Fibroblast of lung (primary cell): ENCODE measurements around the gene OR10A2.

Experiments
- CTCF ChIP-seq, 2 donors: IDR thresholded peaks in 1 of 2; conservative IDR thresholded peaks in 1 of 2; 1 replicate in 1 of 2; 2 replicates in 1 of 2; pipeline ENCODE4 v1.5.1; 2011 to 2012; ENCODE audit warnings: low read length in 2 of 2, control low read depth in 1 of 2, inconsistent platforms in 1 of 2, low read depth in 1 of 2, mild to moderate bottlenecking in 1 of 2
- EZH2 ChIP-seq: IDR thresholded peaks from 2 replicates; pipeline ENCODE4 v1.5.1; 2012; ENCODE audit warnings: low read length, control low read depth, mild to moderate bottlenecking; ENCODE audit errors: missing control alignments

- no peak for TF ChIP-seq CTCF (conservative IDR thresholded peaks at IDR 0.05 in 1 of 2, IDR thresholded peaks at IDR 0.05 in 1 of 2; ENCODE audit: low read depth in 1 of 2, low read length in 2 of 2)
- TF ChIP-seq EZH2 = no peak
These were observed 18.5 kb upstream of the OR10A2 start for GRCh38 chr11:6844356-6844755.
